ENCODE measurements around the gene MASP2. TPM values are rescaled to one million over a fixed set of nuclear protein-coding genes. Genes with fewer than 3 reads are reported as not detected.

The MASP2 gene
- total and polyA plus RNA-seq, 2 donors (not counting 1 experiment from before 2014, with no cell fraction given): 0.06 TPM; not detected in 1

GRCh38 chr1:11030865-11031264, 16.2 kb downstream of the MASP2 start:
- DNase-seq (no peak), ATAC-seq (ENCODE audit: low read depth) (no peak)
- CTCF ChIA-PET: interaction anchor here (0.6 kb wide), 2 partner anchors 34 to 277 kb away, joined by 4 to 5 read pairs; no protein-coding TSS in a partner anchor
- Mint-ChIP-seq H3K27ac (no peak overlapping the region), H3K27me3 (no peaks in the 10 kb centered on the region), H3K4me3 (no peak overlapping the region), H3K9me3 (ENCODE audit: insufficient read depth) (no peaks in the 10 kb centered on the region), H3K4me1 (peaks cover 2% of the 10 kb centered on the region)
- Histone ChIP-seq H4K20me1 (ENCODE audit: control insufficient read depth, insufficient read depth, low read length, poor library complexity, severe bottlenecking) (no peaks in the 10 kb centered on the region), H3K9ac (ENCODE audit: low read length) (no peak overlapping the region), H3K4me3 (ENCODE audit: control extremely low read depth in 1 of 5, extremely low read depth in 1 of 5, insufficient read depth in 1 of 5, low read depth in 2 of 5, low read length in 4 of 5) (no peak overlapping the region), H3K4me2 (replicated peaks; ENCODE audit: low read depth, low read length, poor library complexity, severe bottlenecking) (no peak overlapping the region), H3K9me3 (ENCODE audit: control extremely low read depth in 1 of 3, control insufficient read depth in 2 of 3, insufficient read depth in 1 of 3, low read length in 2 of 3) (no peaks in the 10 kb centered on the region), H3K36me3 (replicated peaks in 1 of 2; ENCODE audit: control extremely low read depth in 1 of 2, control insufficient read depth in 1 of 2, extremely low read depth in 1 of 2, insufficient read depth in 2 of 2, low read length in 1 of 2) (peaks cover 5 to 16% of the 10 kb centered on the region in 2 experiments), H2AFZ (ENCODE audit: insufficient read depth, low read depth, low read length, poor library complexity, severe bottlenecking) (no peak overlapping the region), H3K27me3 (replicated peaks in 1 of 4; ENCODE audit: control extremely low read depth in 1 of 4, control insufficient read depth in 3 of 4, insufficient read depth in 4 of 4, low read length in 3 of 4) (no peaks in the 10 kb centered on the region), H3K79me2 (ENCODE audit: control insufficient read depth, insufficient read depth, low read length) (no peaks in the 10 kb centered on the region), H3K27ac (ENCODE audit: low read length in 2 of 2) (no peak overlapping the region), H3K4me1 (ENCODE audit: control insufficient read depth in 2 of 2, insufficient read depth in 2 of 2, low read length in 2 of 2) (no peaks in the 10 kb centered on the region)
- POLR2A ChIA-PET: no interaction called here
- TF ChIP-seq, protein P1, sequence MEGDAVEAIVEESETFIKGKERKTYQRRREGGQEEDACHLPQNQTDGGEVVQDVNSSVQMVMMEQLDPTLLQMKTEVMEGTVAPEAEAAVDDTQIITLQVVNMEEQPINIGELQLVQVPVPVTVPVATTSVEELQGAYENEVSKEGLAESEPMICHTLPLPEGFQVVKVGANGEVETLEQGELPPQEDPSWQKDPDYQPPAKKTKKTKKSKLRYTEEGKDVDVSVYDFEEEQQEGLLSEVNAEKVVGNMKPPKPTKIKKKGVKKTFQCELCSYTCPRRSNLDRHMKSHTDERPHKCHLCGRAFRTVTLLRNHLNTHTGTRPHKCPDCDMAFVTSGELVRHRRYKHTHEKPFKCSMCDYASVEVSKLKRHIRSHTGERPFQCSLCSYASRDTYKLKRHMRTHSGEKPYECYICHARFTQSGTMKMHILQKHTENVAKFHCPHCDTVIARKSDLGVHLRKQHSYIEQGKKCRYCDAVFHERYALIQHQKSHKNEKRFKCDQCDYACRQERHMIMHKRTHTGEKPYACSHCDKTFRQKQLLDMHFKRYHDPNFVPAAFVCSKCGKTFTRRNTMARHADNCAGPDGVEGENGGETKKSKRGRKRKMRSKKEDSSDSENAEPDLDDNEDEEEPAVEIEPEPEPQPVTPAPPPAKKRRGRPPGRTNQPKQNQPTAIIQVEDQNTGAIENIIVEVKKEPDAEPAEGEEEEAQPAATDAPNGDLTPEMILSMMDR (IDR thresholded peaks at IDR 0.05): no peak
- no peak for TF ChIP-seq EZH2 (IDR thresholded peaks at IDR 0.05; ENCODE audit: borderline replicate concordance, insufficient read depth, low read depth, low read length, poor library complexity, severe bottlenecking)
- intact Hi-C loops (cut with micrococcal nuclease): no loop called here
- 100% methylated on average over 3 of the region's 9 CpGs for WGBS (ENCODE audit: insufficient coverage)

DNA sequence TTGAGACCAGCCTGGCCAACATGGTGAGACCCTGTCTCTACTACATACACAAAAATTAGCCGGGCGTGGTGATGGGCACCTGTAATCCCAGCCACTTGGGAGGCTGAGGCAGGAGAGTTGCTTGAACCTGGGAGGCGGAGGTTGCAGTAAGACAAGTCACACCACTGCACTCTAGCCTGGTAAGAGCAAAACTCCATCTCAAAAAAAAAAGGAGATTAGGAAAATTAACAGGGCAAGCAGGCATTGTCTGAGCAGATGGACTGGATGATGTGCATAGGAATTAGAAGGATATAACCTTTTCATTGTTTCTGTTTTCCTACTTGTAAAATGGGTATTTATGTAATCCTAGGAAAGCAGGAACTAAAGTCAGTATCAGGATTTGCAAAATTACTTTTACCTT, 19.0 kb downstream of the MASP2 start:
- Histone ChIP-seq H2AFZ (ENCODE audit: insufficient read depth, low read depth, low read length, poor library complexity, severe bottlenecking) (no peak overlapping the region), H3K4me3 (ENCODE audit: control extremely low read depth in 1 of 5, extremely low read depth in 1 of 5, insufficient read depth in 1 of 5, low read depth in 2 of 5, low read length in 4 of 5) (no peak overlapping the region), H3K27me3 (replicated peaks in 1 of 4; ENCODE audit: control extremely low read depth in 1 of 4, control insufficient read depth in 3 of 4, insufficient read depth in 4 of 4, low read length in 3 of 4) (no peaks in the 10 kb centered on the region), H4K20me1 (ENCODE audit: control insufficient read depth, insufficient read depth, low read length, poor library complexity, severe bottlenecking) (no peaks in the 10 kb centered on the region), H3K27ac (ENCODE audit: low read length in 2 of 2) (no peak overlapping the region), H3K4me2 (replicated peaks; ENCODE audit: low read depth, low read length, poor library complexity, severe bottlenecking) (no peak overlapping the region), H3K36me3 (replicated peaks in 1 of 2; ENCODE audit: control extremely low read depth in 1 of 2, control insufficient read depth in 1 of 2, extremely low read depth in 1 of 2, insufficient read depth in 2 of 2, low read length in 1 of 2) (peaks cover 13 to 40% of the 10 kb centered on the region in 2 experiments), H3K9me3 (ENCODE audit: control extremely low read depth in 1 of 3, control insufficient read depth in 2 of 3, insufficient read depth in 1 of 3, low read length in 2 of 3) (no peaks in the 10 kb centered on the region), H3K4me1 (ENCODE audit: control insufficient read depth in 2 of 2, insufficient read depth in 2 of 2, low read length in 2 of 2) (no peaks in the 10 kb centered on the region), H3K79me2 (ENCODE audit: control insufficient read depth, insufficient read depth, low read length) (no peaks in the 10 kb centered on the region), H3K9ac (ENCODE audit: low read length) (no peak overlapping the region)
- ATAC-seq (ENCODE audit: low read depth) (no peak), DNase-seq (no peak)
- Mint-ChIP-seq H3K9me3 (ENCODE audit: insufficient read depth) (no peaks in the 10 kb centered on the region), H3K4me3 (no peak overlapping the region), H3K27ac (no peak overlapping the region), H3K4me1 (peaks cover 15% of the 10 kb centered on the region), H3K27me3 (no peaks in the 10 kb centered on the region)
- ChIA-PET POLR2A (no interaction called here), CTCF (interaction anchor here (0.7 to 1.5 kb wide), 2 partner anchors 10 to 192 kb away, joined by 5 to 8 read pairs; no protein-coding TSS in a partner anchor)
- intact Hi-C loops (cut with micrococcal nuclease): no loop called here
- no CpG with 5 or more reads among the region's 3 CpGs for WGBS (ENCODE audit: insufficient coverage)
- TF ChIP-seq, protein P1 (IDR thresholded peaks at IDR 0.05): no peak
- TF ChIP-seq EZH2 (IDR thresholded peaks at IDR 0.05; ENCODE audit: borderline replicate concordance, insufficient read depth, low read depth, low read length, poor library complexity, severe bottlenecking): no peak
